GM10266 (cell line): ENCODE data around the gene TNFAIP8L1.

Experiments used
- DNase-seq: peaks from one replicate; pipeline ENCODE4 v3.0.0; 2012; ENCODE audit errors: extremely low spot score
- TF ChIP-seq, protein P1 (sequence below): IDR thresholded peaks from 2 replicates; pipeline ENCODE4 v1.5.1; 2012; ENCODE audit warnings: mild to moderate bottlenecking, low read depth; ENCODE audit not compliant: control insufficient read depth, insufficient read depth; ENCODE audit errors: missing control alignments

Gene TNFAIP8L1

DNA sequence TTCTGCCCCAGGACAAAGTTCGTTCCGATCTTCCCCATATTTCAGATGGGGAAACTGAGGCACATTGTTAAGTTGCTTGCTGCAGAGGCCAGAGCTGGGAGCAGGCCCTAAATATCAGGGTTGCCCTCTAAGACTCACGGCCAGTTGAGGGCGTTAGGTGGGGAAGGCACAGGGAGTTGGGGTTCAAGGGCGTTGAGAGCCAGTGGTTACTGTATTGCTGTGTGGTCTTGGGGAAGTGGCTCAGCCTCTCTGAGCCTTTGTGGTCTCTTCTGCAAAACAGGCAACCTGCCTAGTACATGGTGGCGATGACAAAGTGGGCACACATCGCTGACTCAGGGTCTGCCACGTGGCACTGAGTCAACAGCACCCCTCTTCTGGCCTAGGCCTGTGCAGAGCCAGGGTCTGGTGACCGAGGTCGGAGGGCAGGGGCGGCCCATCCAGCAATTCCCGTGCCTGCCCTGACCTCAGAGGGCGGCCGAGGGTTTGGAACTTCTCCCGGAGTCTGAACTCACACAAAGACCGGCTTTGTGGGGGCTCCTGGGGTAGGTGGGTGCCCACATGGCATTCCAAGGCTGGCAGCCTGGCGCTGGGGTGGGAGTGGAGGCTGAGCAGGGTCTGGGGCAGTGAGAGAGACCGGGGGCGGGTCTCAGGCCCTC lies 10.2 kb downstream of the TNFAIP8L1 start:
- TF ChIP-seq, protein P1, sequence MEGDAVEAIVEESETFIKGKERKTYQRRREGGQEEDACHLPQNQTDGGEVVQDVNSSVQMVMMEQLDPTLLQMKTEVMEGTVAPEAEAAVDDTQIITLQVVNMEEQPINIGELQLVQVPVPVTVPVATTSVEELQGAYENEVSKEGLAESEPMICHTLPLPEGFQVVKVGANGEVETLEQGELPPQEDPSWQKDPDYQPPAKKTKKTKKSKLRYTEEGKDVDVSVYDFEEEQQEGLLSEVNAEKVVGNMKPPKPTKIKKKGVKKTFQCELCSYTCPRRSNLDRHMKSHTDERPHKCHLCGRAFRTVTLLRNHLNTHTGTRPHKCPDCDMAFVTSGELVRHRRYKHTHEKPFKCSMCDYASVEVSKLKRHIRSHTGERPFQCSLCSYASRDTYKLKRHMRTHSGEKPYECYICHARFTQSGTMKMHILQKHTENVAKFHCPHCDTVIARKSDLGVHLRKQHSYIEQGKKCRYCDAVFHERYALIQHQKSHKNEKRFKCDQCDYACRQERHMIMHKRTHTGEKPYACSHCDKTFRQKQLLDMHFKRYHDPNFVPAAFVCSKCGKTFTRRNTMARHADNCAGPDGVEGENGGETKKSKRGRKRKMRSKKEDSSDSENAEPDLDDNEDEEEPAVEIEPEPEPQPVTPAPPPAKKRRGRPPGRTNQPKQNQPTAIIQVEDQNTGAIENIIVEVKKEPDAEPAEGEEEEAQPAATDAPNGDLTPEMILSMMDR = no peak
- DNase-seq = no peak

DNA sequence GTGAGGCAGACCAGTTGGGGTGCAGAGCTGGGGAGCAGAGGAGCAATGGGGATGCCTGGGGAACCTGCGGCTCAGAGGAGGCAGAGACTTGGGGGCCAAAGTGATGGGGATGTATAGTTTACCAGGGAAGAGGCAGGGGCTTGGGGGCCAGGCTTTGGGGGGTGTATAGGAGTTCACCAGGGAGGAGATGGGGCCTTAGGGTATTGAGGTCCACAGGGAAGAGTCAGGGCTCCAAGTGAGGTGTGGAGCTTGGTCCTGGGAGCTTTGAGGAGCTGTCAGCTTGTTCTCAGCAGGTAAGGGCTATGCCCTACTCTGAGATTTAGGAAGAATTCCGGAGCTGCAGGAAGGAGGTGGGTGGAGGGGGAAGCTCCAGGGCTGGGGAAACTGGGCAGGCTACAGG lies 10.8 kb downstream of the TNFAIP8L1 start:
- TF ChIP-seq, protein P1 = no peak
- DNase-seq = no peak

DNA sequence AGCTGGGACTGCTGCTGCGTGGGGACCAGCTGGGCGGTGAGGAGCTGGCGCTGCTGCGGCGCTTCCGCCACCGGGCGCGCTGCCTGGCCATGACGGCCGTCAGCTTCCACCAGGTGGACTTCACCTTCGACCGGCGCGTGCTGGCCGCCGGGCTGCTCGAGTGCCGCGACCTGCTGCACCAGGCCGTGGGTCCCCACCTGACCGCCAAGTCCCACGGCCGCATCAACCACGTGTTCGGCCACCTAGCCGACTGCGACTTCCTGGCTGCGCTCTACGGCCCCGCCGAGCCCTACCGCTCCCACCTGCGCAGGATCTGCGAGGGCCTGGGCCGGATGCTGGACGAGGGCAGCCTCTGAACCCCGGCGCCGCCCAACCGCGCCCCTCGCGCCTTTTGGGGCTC lies 12.8 kb downstream of the TNFAIP8L1 start:
- TF ChIP-seq, protein P1 = no peak
- DNase-seq = no peak

DNA sequence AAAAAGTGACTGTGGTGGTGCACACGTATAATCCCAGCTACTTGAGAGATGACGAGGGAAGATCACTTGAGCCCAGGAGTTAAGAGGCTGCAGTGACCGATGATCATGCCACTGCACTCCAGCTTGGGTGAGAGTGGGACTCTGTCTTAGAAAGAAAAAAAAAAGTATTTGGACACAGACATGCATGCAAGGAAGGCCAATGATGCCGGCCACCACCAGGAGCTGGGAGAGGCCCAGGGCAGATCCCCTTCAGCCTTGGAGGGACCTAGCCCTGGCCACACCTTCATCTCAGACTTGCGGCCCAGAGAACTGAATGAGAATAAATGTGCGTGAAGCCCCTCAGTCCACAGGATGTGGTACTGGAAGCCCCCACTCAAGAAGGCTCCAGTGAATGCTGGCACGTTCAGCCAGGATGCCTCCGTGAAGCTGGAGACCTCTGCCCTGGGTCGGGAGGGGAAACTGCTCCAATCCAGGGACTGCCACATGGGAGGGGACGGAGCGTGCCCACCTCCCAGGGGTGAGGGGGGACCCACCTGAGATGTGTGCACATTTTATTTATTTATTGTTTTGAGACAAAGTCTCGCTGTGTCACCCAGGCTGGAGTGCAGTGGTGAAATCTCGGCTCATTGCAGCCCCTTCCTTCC lies 14.6 kb downstream of the TNFAIP8L1 start:
- no peak for DNase-seq
- TF ChIP-seq, protein P1 = no peak

GRCh38 chr19:4654437-4655361 lies 15.4 kb downstream of the TNFAIP8L1 start:
- peak; percentile 64 for DNase-seq
- TF ChIP-seq, protein P1 = peak; percentile 31

- no peak for DNase-seq
- TF ChIP-seq, protein P1 = no peak
Observed at GRCh38 chr19:4656102-4656501, 16.8 kb downstream of the TNFAIP8L1 start.
